NCI-H187 treated with DMSO at 0.1 percent for 48 hours (cell line): ENCODE data around the gene ARHGAP26.

Experiments
- DNase-seq: peaks from one replicate; lab custom pipeline; 2025; lab: John Stamatoyannopoulos, UW

Gene ARHGAP26

GRCh38 chr5:142748568-142749249 lies 21.5 kb upstream of the ARHGAP26 start:
- no peak for DNase-seq

GRCh38 chr5:142749321-142749720 lies 20.9 kb upstream of the ARHGAP26 start:
- DNase-seq, result no peak

- no peak for DNase-seq
Measured at GRCh38 chr5:142753116-142753631, 17.0 kb upstream of the ARHGAP26 start.

GRCh38 chr5:142754031-142754430 lies 16.1 kb upstream of the ARHGAP26 start:
- no peak for DNase-seq

GRCh38 chr5:142756576-142756975 lies 13.6 kb upstream of the ARHGAP26 start:
- DNase-seq, result no peak

- DNase-seq, result no peak
Measured at GRCh38 chr5:142757564-142757963, 12.6 kb upstream of the ARHGAP26 start.

GRCh38 chr5:142758062-142758795 lies 11.9 kb upstream of the ARHGAP26 start:
- DNase-seq, result no peak

GRCh38 chr5:142758796-142759145 lies 11.4 kb upstream of the ARHGAP26 start:
- no peak for DNase-seq

- DNase-seq, result no peak
Measured at GRCh38 chr5:142763701-142764100, 6.5 kb upstream of the ARHGAP26 start.

- DNase-seq, result no peak
Measured at GRCh38 chr5:142767178-142767577, 3.0 kb upstream of the ARHGAP26 start.

GRCh38 chr5:142767911-142768310 lies 2.3 kb upstream of the ARHGAP26 start:
- no peak for DNase-seq

- DNase-seq, result no peak
Measured at GRCh38 chr5:142769251-142769792, 855 bp upstream of the ARHGAP26 start.

- no peak for DNase-seq
Measured at GRCh38 chr5:142770650-142771609, 753 bp downstream of the ARHGAP26 start.

- DNase-seq, result no peak
Measured at GRCh38 chr5:142771666-142772065, 1.5 kb downstream of the ARHGAP26 start.

GRCh38 chr5:142772446-142773293 lies 2.5 kb downstream of the ARHGAP26 start:
- no peak for DNase-seq

- DNase-seq, result no peak
Measured at GRCh38 chr5:142777099-142777498, 6.9 kb downstream of the ARHGAP26 start.

- DNase-seq, result no peak
Measured at GRCh38 chr5:142777850-142778249, 7.7 kb downstream of the ARHGAP26 start.

- DNase-seq, result no peak
Measured at GRCh38 chr5:142779163-142779840, 9.1 kb downstream of the ARHGAP26 start.

GRCh38 chr5:142780871-142781270 lies 10.7 kb downstream of the ARHGAP26 start:
- no peak for DNase-seq

GRCh38 chr5:142782976-142783530 lies 12.9 kb downstream of the ARHGAP26 start:
- no peak for DNase-seq
